Posterior cingulate gyrus (tissue), 11 donors: ENCODE data around the gene PIM2.
A peak's percentile ranks its signal among the peaks of the same experiment; 100 is the strongest.

Experiments used
- DNase-seq, 10 donors: peaks; one replicate each; pipeline versions ENCODE4 v3.0.0 to v3.0.0-alpha.2; 2020 to 2021; ENCODE audit warnings: mixed read lengths in 3 of 10
- intact Hi-C: fragments of 100-400 bp; cut with DNase I; formaldehyde crosslinking; loops from one replicate; pipeline ENCODE4 v1.15.1; 2023

Gene PIM2

GRCh38 chrX:48937054-48937907 is 18.5 kb upstream of the PIM2 start:
- peak in 4 of 10 donors; percentile 15 to 87 (median 58) for DNase-seq
- intact Hi-C loops = no loop called here

GRCh38 chrX:48936429-48937053 is 17.7 kb upstream of the PIM2 start:
- DNase-seq = peak in 2 of 10 donors; percentile 14 to 55

GRCh38 chrX:48935301-48935670 is 16.5 kb upstream of the PIM2 start:
- DNase-seq = no peak
- intact Hi-C loops = no loop called here

More at GRCh38 chrX:48936429-48937053, 17.7 kb upstream of the PIM2 start:
- intact Hi-C loops = no loop called here

- intact Hi-C loops = no loop called here
- peak in 1 of 10 donors; percentile 6 for DNase-seq
Measured at GRCh38 chrX:48934581-48935300, 15.9 kb upstream of the PIM2 start.

GRCh38 chrX:48933757-48934156 is 14.9 kb upstream of the PIM2 start:
- intact Hi-C loops = no loop called here
- peak in 2 of 10 donors; percentile 30 to 67 for DNase-seq

GRCh38 chrX:48927736-48928382 is 9.0 kb upstream of the PIM2 start:
- intact Hi-C loops = no loop called here
- peak in 1 of 10 donors; percentile 11 for DNase-seq

- intact Hi-C loops = no loop called here
- DNase-seq = peak in 1 of 10 donors; percentile 6
Measured at GRCh38 chrX:48927123-48927522, 8.3 kb upstream of the PIM2 start.

- intact Hi-C loops = no loop called here
- DNase-seq = peak in 2 of 10 donors; percentile 24 to 30
Measured at GRCh38 chrX:48924270-48924669, 5.4 kb upstream of the PIM2 start.

- intact Hi-C loops = no loop called here
- DNase-seq = peak in 2 of 10 donors; percentile 60 to 70
Measured at GRCh38 chrX:48923771-48924170, 4.9 kb upstream of the PIM2 start.

- no peak for DNase-seq
- intact Hi-C loops = no loop called here
Measured at GRCh38 chrX:48920718-48921104, 1.9 kb upstream of the PIM2 start.

- DNase-seq = peak in 2 of 10 donors; percentile 18 to 37
- intact Hi-C loops = loop anchor here (5.0 kb wide), 1 partner anchor 37 kb away; the partner anchor contains the start of gene OTUD5
Measured at GRCh38 chrX:48919947-48920717, 1.3 kb upstream of the PIM2 start.

GRCh38 chrX:48919360-48919841 is 577 bp upstream of the PIM2 start:
- intact Hi-C loops = loop anchor here (5.0 kb wide), 1 partner anchor 38 kb away; the partner anchor contains the start of gene OTUD5
- DNase-seq = peak in 1 of 10 donors; percentile 79

- intact Hi-C loops = loop anchor here (5.0 kb wide), 1 partner anchor 39 kb away; the partner anchor contains the start of gene OTUD5
- DNase-seq = no peak
Measured at GRCh38 chrX:48918301-48918642, 552 bp downstream of the PIM2 start.

- peak; percentile 67 to 97 (median 78) for DNase-seq
- intact Hi-C loops = loop anchor here (5.0 kb wide), 1 partner anchor 40 kb away; the partner anchor contains the start of gene OTUD5
Measured at GRCh38 chrX:48917139-48918001, 1.5 kb downstream of the PIM2 start.

- intact Hi-C loops = loop anchor here (5.0 kb wide), 1 partner anchor 42 kb away; the partner anchor contains the start of gene OTUD5
- DNase-seq = peak in 2 of 10 donors; percentile 56 to 63
Measured at GRCh38 chrX:48914593-48915493, 4.0 kb downstream of the PIM2 start.

GRCh38 chrX:48913605-48914366 is 5.0 kb downstream of the PIM2 start:
- intact Hi-C loops = no loop called here
- DNase-seq = peak in 2 of 10 donors; percentile 4 to 45
